ENCODE results near the gene PTPN21. TPM values are rescaled to one million over a fixed set of nuclear protein-coding genes. Genes with fewer than 3 reads are reported as not detected.

The PTPN21 gene
- polyA plus RNA-seq, 3 donors = not detected

DNA sequence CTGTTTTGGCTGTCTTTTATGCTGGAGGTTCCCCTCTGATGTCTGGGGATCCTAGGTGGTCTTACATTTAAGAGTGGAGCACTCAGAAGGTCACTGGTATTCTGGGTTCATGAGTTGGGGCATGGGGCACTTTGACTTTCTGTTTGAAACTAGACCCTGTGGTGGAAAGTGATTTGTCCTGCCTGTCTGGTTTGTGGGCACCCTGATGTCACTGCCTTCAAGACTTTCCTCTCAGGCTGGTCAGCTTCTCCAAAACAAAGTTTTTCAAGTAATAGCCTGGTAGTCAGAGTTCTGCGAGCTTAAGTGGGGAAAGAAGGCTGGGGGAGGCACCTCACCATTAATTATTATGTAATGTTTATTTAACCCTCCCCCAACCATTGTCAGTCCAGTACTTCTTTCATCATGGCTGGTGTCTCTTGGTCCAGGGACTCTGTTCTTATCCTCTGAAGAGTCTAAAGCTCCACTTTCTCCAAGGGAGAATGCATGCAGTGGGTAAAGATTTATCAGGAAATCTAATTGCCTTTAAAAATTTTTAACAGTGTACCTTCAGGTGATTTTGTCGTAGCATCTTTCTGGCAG is 43.4 kb upstream of the PTPN21 start:
- TF ChIP-seq, protein P1, sequence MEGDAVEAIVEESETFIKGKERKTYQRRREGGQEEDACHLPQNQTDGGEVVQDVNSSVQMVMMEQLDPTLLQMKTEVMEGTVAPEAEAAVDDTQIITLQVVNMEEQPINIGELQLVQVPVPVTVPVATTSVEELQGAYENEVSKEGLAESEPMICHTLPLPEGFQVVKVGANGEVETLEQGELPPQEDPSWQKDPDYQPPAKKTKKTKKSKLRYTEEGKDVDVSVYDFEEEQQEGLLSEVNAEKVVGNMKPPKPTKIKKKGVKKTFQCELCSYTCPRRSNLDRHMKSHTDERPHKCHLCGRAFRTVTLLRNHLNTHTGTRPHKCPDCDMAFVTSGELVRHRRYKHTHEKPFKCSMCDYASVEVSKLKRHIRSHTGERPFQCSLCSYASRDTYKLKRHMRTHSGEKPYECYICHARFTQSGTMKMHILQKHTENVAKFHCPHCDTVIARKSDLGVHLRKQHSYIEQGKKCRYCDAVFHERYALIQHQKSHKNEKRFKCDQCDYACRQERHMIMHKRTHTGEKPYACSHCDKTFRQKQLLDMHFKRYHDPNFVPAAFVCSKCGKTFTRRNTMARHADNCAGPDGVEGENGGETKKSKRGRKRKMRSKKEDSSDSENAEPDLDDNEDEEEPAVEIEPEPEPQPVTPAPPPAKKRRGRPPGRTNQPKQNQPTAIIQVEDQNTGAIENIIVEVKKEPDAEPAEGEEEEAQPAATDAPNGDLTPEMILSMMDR (IDR thresholded peaks at IDR 0.05) = no peak
- Histone ChIP-seq H3K9ac (ENCODE audit: insufficient read depth, low read length, poor library complexity, severe bottlenecking) (no peak overlapping the region), H3K4me1 (ENCODE audit: control insufficient read depth in 1 of 2, insufficient read depth in 2 of 2, low read length in 2 of 2) (no peaks in the 10 kb centered on the region), H4K20me1 (ENCODE audit: insufficient read depth, low read length) (no peaks in the 10 kb centered on the region), H3K4me2 (replicated peaks; ENCODE audit: extremely low read depth, low read length, poor library complexity, severe bottlenecking) (no peak overlapping the region), H3K79me2 (ENCODE audit: insufficient read depth, low read length) (no peaks in the 10 kb centered on the region), H3K27me3 (ENCODE audit: control insufficient read depth in 2 of 2, insufficient read depth in 2 of 2, low read length in 2 of 2) (no peaks in the 10 kb centered on the region), H3K9me3 (replicated peaks in 1 of 2; ENCODE audit: control insufficient read depth in 1 of 2, insufficient read depth in 1 of 2, low read length in 2 of 2) (no peaks in the 10 kb centered on the region), H3K27ac (ENCODE audit: low read depth in 1 of 2, low read length in 2 of 2) (no peak overlapping the region), H3K4me3 (replicated peaks in 1 of 3; ENCODE audit: low read depth in 2 of 3, low read length in 3 of 3) (no peak overlapping the region), H2AFZ (ENCODE audit: insufficient read depth, low read depth, low read length, poor library complexity, severe bottlenecking) (no peak overlapping the region), H3K36me3 (replicated peaks in 1 of 2; ENCODE audit: control insufficient read depth in 1 of 2, insufficient read depth in 2 of 2, low read length in 2 of 2) (peaks cover 53 to 99% of the 10 kb centered on the region in 2 donors)
- Mint-ChIP-seq H3K27ac (peak overlapping the region in 2 of 7 donors; percentile 2 to 26), H3K9me3 (no peaks in the 10 kb centered on the region), H3K36me3 (peaks cover 71 to 81% of the 10 kb centered on the region in 2 donors), H3K27me3 (ENCODE audit: low read depth in 3 of 3) (no peaks in the 10 kb centered on the region), H3K4me1 (peaks cover 3% of the 10 kb centered on the region), H3K4me3 (no peak overlapping the region)
- DNase-seq = no peak
- WGBS (ENCODE audit: insufficient coverage) = 100% methylated on average over 1 of the region's 2 CpGs
- intact Hi-C loops (cut with micrococcal nuclease) = no loop called here

DNA sequence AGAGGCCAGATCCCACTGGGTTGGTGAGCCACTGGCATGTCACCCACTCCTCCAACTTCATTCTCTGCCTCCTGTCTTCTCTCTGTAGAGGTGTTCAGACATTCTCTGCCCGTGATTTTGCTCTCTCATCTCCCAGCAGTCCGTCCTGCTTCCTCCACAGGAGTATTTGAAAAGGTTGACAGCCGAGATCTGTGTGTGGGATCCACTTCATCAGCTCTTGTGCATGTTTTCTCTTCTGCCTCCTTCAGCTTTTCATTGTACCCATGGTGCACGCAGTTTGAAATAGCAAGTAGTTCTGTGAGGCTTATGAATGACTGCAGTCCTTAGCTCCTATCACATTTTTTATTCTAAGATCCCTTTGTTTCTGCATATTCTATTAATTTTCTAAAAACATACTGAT is 42.8 kb upstream of the PTPN21 start:
- Mint-ChIP-seq H3K9me3 (no peaks in the 10 kb centered on the region), H3K4me1 (peaks cover 3% of the 10 kb centered on the region), H3K27me3 (ENCODE audit: low read depth in 3 of 3) (no peaks in the 10 kb centered on the region), H3K27ac (peak overlapping the region in 2 of 7 donors; percentile 7 to 47), H3K36me3 (peaks cover 68 to 81% of the 10 kb centered on the region in 2 donors), H3K4me3 (no peak overlapping the region)
- WGBS (ENCODE audit: insufficient coverage) = no CpG with 5 or more reads among the region's 4 CpGs
- Histone ChIP-seq H4K20me1 (ENCODE audit: insufficient read depth, low read length) (no peaks in the 10 kb centered on the region), H3K9me3 (replicated peaks in 1 of 2; ENCODE audit: control insufficient read depth in 1 of 2, insufficient read depth in 1 of 2, low read length in 2 of 2) (no peaks in the 10 kb centered on the region), H3K79me2 (ENCODE audit: insufficient read depth, low read length) (no peaks in the 10 kb centered on the region), H3K4me3 (replicated peaks in 1 of 3; ENCODE audit: low read depth in 2 of 3, low read length in 3 of 3) (no peak overlapping the region), H3K27me3 (ENCODE audit: control insufficient read depth in 2 of 2, insufficient read depth in 2 of 2, low read length in 2 of 2) (no peaks in the 10 kb centered on the region), H3K4me1 (ENCODE audit: control insufficient read depth in 1 of 2, insufficient read depth in 2 of 2, low read length in 2 of 2) (no peaks in the 10 kb centered on the region), H3K4me2 (replicated peaks; ENCODE audit: extremely low read depth, low read length, poor library complexity, severe bottlenecking) (no peak overlapping the region), H3K36me3 (replicated peaks in 1 of 2; ENCODE audit: control insufficient read depth in 1 of 2, insufficient read depth in 2 of 2, low read length in 2 of 2) (peaks cover 51 to 99% of the 10 kb centered on the region in 2 donors), H2AFZ (ENCODE audit: insufficient read depth, low read depth, low read length, poor library complexity, severe bottlenecking) (no peak overlapping the region), H3K9ac (ENCODE audit: insufficient read depth, low read length, poor library complexity, severe bottlenecking) (no peak overlapping the region), H3K27ac (ENCODE audit: low read depth in 1 of 2, low read length in 2 of 2) (no peak overlapping the region)
- intact Hi-C loops (cut with micrococcal nuclease) = no loop called here
- DNase-seq = no peak
- TF ChIP-seq, protein P1 (IDR thresholded peaks at IDR 0.05) = no peak
